NCI-H345 treated with DMSO at 0.1 percent for 48 hours (cell line): ENCODE data around the gene RSPH3.

Experiments used
- DNase-seq: peaks from one replicate; lab custom pipeline; 2025; ENCODE audit not compliant: unreplicated experiment; lab: John Stamatoyannopoulos, UW

The RSPH3 gene

DNA sequence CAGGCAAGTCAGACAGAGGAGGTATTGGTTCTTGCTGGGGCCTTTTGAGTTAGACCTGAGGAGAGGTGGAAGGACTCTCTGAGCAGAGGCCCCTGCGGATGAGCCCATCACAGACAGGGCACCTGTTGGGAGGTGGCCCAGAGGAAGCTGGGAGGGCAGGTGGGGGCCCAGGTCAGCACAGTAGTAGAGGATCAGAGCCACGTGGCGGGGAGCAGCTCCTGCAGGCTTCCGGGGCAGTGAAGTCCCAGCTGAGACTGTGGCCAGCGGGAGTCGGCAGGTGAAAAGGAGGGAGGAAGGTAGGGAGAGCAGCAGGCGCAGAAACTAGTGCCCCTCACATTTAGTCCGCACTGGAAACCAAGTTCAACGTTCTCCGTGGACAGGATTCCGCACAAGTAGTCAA lies 61.8 kb downstream of the RSPH3 start:
- no peak for DNase-seq

DNA sequence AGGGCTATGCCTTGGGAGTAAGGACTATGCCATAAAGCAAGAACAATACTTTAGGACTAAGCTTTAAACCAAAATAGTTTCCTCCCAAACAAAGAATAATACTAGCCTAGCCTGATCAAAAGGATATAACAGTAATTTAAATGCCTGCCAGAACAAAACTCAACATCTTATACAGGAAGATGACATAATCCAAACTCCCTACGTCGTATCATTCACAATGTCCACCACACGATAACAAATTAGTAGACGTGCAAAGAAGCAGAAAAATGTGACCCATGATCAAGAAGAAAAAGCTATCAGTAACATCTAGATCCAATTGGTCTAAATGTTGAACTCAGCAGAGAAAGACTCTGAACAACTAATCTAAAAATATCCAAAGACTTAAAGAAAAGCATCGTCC lies 65.8 kb downstream of the RSPH3 start:
- no peak for DNase-seq

DNA sequence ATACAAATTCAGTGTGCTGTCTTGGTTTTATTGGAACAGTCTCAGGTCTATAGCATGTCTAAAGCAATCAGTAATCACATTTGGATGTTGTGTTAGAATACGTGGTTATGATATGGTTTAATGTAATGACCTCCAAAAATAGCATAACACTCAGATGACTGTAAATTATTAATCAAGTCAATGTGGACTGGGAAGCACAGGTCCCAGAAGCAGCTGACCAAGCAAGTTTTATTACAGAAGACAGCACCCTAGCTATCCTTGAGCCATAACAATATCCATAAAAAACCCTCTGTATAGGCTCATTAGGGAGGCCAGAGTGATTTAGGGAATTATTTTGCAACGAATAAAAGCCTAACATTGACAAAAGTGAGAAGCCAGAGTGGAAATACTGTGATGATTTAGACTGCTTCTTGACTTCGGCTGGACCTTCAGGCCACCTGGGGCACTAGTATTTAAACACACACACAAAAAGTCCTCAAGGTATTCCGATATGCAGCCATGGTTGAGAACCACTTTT lies 66.9 kb downstream of the RSPH3 start:
- no peak for DNase-seq

DNA sequence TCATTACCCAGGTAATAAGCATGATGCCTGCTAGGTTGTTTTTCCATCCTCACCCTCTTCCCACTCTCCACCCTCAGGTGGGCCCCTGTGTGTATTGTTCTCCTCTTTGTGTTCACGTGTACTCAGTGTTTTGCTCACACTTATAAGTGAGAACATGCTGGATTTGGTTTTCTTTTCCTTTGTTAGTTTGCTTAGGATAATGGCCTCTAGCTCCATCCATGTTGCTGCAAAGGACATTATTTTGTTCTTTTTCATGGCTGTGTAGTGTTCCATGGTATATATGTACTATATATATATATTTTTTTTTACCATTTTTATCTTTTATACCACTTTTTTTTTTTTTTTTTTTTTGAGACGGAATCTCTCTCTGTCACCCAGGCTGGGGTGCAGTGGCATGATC lies 71.9 kb downstream of the RSPH3 start:
- DNase-seq = no peak

DNA sequence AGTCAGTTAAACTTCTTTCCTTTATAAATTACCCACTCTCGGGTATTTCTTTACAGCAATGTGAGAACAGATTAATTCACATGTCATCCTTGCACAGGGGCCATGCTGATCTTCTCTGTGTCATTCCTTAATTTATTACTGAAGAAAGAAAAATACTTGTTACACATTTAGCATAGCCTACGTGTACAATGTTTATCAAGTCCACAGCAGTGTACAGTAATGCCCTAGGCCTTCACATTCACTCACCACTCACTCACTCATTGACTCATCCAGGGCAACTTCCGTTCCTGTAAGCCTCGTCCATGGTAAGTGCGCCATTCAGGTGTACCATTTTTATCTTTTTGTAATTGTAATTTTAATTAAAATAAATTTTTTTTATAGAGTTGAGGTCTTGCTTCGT lies 73.6 kb downstream of the RSPH3 start:
- no peak for DNase-seq

DNA sequence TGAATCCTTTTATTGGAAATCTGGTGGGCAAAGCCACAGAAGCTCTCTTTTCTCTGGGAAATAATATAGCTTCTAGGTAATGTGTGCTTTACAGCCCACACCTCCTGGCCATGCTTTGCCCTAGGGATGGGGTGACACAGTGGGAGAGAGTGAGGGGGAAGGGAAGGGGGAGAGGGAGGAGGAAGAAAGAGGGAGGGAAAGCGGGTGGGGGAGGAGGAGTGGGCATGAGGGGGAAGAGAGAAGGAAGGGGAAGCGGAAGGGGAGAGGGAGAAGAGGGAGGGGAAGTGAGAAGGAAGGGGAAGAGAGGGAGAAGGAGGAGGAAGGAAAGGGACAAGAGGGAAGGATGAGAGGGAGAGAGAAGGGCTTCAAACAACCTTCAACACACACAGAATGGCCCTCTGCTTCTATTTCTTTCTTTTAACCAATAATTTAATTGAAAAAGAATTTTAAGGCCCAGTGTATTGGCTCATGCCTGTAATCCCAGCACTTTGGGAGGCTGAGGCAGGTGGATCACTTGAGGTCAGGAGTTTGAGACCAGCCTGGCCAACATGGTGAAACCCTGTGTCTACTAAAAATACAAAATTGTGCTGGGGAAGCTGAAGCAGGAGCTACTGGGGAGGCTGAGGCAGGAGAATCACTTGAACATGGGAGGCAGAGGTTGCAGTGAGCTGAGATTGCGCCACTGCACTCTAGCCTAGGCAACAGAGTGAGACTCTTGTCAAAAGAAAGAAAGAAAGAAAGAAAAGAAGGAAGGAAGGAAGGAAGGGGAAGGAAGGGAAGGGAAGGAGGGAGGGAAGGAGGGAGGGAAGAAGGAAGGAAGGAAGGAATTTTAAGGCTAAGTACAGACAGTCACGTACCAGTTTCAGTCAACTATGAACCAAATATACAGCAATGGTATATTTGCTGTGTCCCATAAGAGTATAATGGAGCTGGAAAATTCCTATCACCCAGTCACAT lies 75.2 kb downstream of the RSPH3 start:
- DNase-seq = no peak

DNA sequence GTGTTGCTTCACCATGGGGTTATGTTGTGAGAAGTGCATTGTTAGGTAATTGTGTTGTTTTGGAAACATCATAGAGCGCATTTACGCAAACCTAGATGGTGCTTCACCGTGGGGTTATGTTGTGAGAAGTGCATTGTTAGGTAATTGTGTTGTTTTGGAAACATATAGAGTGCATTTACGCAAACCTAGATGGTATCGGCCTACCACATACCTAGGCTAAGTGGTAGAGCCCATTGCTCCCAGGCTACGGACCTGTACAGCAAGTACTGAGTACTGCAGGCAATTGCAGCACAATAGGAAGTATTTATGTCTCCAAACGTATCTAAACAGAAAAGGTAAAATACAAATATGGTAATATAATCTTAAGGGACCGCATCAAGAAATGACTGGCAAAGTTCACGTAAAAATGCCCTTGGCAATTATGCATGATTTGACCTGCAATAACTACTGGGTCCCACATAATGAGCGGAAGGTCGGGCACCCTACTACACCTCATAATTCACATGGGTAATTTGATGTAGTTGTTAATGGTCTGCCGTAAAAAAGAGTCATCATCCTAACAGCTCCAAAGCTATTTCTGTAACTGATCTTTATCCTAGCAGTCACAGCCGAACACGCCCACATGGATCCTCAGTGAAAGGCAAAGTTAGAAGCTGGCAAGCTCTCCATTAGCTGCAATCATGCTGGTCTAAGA lies 76.0 kb downstream of the RSPH3 start:
- no peak for DNase-seq
